ENCODE data around the gene PRKAG3.

PRKAG3 gene

DNA sequence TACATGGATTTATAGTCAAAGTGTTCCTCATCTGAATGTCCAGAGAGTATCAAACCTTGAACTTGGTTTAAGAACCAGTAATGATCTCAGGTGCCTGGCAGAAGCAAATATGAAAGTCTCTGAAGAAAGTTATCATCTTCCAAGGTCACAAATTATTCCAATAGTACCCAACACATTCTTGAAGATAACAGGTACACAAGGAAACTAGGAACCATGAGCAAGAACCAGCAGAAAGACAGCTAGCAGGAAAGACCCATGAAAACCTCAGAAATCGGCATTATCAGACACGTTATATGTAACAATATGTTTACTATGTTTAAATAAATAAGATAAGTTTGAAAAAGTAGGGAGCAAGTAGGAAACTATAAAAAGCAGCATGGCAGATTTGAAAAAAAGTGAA lies 5.9 kb upstream of the PRKAG3 start:
- no peak for DNase-seq

GRCh38 chr2:218834685-218835084 lies 3.1 kb upstream of the PRKAG3 start:
- DNase-seq = peak; percentile 6

GRCh38 chr2:218833023-218833609 lies 1.5 kb upstream of the PRKAG3 start:
- no peak for DNase-seq

- no peak for DNase-seq
Measured at GRCh38 chr2:218832520-218832919, 917 bp upstream of the PRKAG3 start.

DNA sequence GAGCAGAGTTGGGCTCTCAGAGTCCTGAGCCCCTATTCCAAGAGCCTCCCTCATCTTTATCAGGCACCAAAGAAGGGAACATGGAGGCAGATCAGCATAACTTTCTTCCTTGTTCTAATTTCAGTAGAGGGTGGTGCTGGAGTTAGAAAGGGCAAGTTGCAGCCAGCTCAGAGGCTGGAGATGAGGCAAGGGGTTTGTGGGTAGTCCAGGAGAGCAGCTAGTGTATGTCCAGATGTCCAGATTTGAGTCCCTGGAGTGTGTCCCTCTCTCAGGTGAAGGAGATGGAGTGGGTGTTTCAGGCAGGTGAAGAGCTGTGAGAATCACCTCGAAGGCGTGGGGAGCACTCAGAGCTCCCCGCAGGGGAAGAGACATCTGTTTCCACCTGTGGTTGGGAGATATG lies 478 bp upstream of the PRKAG3 start:
- DNase-seq = no peak

DNA sequence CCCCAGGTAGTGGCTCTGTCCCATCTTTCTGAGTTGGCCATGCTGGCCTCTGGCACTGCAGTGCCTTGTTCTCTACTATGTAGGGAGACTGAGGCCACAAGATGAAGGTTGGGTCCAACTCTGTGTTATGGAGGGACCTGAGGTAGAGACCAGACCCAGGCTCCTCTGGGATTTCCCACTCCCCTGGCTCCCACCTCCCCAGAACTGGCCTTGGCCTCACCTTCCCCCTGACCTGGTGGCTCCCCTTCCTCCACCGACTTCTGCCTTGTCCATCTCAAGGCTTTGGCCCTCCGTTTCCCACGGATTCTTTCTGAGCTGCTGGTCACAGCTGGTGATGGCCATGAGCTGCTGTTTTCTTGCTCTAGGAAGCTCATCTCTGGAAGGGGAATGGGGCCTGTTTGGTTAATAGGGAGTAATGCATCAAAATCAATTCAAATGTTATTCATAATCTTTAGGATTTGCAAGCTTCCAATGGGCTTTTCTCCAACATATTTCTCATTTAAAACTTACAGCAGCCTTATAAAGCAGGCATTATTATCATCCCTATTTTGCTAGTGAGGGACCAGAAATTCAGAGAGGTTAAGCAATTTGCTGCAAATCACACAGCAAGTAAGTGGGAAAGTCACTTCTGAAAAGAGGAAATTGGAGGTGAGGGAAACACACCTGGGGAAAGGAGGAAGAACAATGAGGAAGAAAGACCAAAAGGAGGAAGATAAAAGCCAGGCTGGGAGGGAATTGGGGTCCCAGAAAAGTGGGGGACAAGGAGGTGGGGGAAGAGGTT lies 887 bp downstream of the PRKAG3 start:
- DNase-seq = no peak

DNA sequence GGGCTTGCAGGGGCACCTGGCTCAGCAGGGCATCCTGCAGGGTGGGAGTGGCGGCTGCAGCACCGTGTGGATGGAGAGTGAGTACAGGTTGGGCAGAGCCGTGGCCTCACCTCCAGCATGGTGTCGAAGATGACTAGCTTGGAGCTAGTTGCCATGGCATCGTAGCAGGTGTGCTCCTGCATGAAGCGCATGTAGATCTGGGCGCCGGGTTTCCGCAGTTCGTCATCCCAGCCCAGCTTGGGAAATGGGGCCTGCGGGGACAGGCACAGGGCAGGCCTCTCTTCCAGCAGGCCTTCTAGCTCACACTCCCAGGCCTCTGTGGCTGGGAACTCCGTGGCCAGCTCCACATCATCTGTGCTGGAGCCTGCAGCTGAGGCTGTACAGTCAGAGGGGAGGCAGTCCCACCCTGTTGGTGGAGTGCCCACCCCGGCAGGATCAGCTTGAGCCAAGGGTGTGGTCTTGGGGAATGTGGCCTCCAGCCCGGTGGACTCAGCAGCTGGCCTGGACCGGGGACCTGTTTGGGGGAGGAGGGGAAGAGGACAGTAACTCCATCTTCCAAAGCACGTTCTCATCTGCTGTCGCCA lies 1.6 kb downstream of the PRKAG3 start:
- peak; percentile 4 for DNase-seq

GRCh38 chr2:218828477-218828778 lies 3.2 kb downstream of the PRKAG3 start:
- no peak for DNase-seq

DNA sequence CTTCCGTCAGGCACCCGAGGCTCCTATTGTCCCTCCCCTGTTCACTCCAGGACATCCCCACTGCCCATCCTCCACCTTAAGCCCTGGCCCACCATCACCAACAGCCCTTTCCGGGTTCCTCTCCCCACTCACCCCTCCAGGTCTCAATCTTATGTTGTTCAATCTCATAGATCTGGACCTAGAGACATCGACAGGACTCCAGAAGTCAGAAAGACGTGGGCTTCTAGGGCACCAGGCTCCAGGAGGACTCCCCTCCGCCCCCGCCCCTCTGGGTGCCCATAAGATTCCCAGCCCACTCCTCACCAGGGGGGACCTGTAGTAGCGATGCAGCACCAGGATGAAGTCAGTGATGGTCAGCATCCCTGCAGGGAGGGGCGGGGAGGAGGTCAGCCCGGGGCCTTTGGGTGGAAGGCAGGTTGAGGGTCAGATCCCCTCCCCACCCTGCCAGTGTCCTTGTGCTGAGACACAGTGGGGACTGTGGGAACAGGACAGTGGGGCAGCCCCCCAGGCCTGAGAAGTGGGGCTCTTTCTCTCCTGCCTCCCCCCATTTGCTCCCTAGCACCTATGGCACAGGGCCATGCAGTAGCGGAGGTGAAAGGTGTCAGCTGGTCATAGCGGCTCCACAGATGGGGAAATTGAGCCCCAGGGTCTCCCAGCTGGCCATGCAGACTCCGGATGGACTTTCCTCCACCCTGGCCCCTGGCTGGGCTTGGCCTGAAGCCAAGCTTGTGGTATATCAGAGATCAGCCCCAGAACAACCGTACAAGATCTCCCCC lies 3.7 kb downstream of the PRKAG3 start:
- no peak for DNase-seq

- no peak for DNase-seq
Measured at GRCh38 chr2:218826791-218827190, 4.8 kb downstream of the PRKAG3 start.

DNA sequence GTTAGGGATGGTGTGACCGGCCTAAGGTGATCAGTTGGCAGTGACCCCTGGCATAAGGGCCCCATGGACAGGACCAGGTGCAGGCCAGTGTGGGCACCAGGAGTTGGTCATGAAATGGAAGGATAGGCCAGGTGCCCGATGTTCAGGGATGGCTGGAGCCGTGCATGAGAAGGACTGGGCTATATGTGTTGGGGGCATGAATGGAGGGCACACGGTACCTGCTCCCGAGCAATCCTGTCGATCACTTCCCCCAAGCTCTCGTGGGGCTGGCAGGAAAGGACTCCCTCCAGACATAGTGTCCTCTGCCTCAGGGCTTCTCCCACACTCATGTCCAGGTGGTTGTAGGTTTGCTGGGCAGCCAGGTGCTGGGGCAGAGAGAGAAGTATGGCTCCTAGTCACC lies 7.6 kb downstream of the PRKAG3 start:
- DNase-seq = no peak

- DNase-seq = no peak
Measured at GRCh38 chr2:218823196-218823855, 8.3 kb downstream of the PRKAG3 start.

GRCh38 chr2:218822622-218823021 lies 9.0 kb downstream of the PRKAG3 start:
- no peak for DNase-seq

DNA sequence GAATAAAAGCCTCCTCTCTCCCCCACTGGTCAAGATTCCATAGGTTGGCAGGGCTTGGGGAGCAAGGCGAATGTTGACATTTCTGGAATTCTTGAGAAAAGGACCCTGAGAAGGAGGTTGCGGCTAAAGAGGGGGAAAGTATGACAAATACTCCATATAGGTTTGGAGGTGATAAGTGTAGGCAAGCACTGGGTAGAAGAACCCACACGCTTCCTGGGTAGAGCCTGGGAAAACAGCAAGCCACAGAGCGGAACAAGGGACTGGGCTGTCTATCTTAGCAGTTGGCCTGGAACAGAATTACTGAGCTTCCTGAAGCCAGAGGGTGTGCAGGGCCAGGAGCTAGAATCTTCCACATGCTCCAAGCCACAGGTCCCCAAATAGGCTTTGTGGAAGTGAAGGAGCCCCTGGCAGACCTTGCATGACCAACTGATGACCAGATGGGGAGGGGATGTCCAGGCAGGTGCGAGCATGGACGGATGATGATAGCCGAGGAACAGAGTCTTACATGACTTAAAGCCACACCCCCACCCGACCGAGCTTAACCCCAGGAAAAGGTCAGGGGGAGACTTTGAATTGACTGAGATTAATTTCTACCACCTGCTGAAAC lies 9.9 kb downstream of the PRKAG3 start:
- DNase-seq = no peak

DNA sequence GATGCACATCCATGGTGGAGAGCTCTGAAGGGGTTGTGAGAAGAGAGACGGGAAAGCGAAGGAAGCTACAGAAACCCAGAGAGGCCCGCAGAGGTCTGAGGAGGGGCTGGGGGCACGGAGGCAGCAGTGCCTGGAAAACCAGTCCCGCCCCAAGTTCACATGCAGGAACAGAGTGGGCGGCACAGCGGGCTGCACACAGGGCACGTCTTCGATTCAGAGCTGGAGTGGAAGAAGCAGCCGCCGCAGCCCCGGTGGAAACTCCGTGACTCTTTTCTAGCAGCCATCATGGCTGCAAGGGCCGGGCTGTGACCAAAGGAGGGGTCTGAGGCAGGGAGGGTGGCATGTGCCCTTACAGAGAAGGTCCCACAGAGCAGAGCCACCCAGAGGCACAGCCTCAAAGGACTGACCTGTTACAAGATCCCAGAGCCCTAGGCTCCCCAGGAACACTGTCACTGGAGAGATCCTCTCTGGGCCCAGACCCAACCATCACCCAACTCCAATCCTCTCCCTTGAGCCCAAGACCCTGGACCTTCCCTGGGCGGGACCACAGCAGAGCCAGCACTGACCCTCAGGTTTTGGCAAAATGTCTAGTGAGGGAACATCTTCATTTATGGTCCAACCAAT lies 10.7 kb downstream of the PRKAG3 start:
- DNase-seq = no peak

DNA sequence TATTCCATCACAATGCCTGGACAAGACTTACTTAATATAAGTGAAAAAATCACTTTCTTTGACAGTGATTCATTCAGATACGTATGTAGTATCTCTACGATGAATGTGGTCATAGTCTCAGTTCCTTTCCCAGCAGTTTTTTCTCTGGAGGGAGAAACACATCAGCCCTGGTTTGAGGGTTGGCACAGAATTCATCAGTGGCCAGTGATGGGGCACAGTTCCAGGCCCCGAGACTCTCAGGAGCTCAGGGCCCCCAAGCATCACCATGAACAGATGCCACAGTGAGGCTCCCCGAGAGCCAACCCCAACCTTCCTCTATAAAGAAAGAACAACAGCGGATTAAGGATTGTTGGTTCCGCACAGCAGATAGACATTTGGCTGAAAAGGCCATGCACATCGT lies 12.5 kb downstream of the PRKAG3 start:
- DNase-seq = no peak

DNA sequence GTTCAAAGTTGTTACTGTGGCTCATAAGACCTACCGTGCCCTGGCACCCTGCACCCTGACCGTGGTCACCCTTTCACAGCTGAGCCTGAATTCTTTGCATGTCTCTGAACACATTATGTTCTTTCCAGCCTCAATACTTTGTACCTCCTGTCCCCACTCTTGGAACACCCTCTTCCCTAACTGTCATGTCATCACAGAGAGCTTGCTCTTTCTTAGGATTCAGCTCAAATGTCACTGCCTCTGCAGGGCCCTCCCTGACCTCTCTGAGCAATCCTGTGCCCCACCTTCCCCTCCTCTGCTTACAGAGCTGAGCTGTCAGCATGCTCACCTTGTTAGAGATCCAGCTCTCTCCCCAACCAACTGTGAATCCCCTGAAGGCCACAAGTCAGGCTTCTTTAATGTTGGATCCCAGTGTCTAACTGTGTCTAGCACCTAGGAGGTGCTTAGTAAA lies 15.0 kb downstream of the PRKAG3 start:
- no peak for DNase-seq

- DNase-seq = no peak
Measured at GRCh38 chr2:218815649-218816048, 16.0 kb downstream of the PRKAG3 start.

DNA sequence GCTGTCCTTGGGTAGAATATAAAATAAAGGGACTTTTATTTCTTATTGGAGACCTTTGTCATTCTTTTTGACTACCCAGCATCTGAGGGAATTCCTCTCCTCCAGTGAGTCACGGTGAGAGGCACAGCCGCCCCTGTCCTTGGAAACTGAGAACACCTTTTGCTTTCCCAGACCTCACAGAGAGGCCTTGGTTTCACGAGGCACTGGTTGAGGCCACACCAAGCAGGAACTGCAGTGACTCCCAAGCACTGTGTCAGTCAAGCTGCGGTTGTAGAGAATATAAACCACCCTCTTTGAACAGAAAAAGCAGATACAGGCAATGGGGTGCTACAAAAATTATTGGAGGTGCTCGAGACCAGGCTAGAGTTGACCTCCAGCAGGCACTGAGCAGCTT lies 16.4 kb downstream of the PRKAG3 start:
- DNase-seq = no peak

DNA sequence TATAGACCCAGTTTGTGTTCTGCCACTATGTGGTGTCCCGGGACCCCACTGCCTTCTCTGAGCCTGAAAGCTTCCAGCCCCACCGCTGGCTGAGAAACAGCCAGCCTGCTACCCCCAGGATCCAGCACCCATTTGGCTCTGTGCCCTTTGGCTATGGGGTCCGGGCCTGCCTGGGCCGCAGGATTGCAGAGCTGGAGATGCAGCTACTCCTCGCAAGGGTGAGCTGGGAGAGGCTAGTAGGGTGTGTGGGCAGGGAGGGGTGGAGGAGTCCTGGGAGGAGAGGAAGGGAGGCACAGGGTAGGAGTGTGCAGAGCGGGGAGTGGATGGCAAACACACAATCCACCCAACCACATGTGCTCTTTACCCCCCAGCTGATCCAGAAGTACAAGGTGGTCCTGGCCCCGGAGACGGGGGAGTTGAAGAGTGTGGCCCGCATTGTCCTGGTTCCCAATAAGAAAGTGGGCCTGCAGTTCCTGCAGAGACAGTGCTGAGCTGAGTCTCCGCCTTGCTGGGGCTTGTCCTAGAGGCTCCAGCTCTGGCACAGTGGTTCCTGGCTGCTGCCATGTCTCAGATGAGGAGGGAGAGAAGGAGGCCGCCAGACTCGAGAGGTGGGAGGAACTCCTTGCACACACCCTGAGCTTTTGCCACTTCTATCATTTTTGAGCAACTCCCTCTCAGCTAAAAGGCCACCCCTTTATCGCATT lies 16.9 kb downstream of the PRKAG3 start:
- no peak for DNase-seq

DNA sequence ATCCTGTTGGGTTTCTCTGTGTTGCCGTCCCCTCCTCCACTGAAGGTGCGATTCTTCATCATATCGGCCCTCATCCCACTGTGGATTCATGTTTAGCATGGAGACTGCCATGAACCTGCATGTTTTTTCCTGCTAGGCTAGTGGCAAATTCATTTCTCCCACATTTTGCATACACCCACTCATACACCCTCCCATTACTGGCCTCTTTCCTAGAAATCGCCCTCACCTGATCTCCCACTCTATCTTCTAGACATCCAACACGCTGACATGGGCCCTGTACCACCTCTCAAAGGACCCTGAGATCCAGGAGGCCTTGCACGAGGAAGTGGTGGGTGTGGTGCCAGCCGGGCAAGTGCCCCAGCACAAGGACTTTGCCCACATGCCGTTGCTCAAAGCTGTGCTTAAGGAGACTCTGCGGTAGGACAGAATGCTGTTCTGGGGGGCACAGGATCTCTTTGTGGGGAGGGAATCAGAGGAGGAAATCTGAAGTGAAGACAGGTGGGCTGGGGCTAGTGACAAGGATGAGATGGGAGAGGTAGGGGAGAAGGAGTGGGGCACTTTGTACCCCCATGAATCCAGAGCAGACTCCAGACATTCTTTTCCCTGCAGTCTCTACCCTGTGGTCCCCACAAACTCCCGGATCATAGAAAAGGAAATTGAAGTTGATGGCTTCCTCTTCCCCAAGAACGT lies 17.7 kb downstream of the PRKAG3 start:
- DNase-seq = no peak
